Measurements from ENCODE around the gene PAK1. TPM values are rescaled to one million over a fixed set of nuclear protein-coding genes. Genes with fewer than 3 reads are reported as not detected.

The PAK1 gene
- total and polyA plus RNA-seq, 2 of the 8 experiments (the other 6 are each of a cell fraction or from before 2014, with no cell fraction given) = 87.7 to 151 TPM

DNA sequence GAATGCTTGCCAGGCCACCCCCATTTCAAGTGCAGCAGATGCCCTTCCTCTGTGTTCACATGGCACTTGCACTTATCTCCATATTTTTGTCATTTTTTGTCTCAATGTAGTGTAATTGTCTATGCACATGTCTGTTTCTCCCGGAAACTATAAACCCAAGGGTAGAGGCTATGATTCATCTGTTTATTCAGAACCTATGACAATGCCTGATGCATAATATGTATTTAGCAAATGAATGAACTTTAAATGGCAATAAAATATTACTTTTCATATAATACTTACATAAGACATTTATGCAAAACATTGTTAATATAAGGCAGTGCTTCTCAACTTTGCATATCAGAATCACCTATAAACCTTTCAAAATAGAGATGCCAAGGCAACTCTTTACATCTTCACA, 6.7 kb downstream of the PAK1 start:
- Histone ChIP-seq H3K79me1 (ENCODE audit: low read depth, low read length) (no peaks in the 10 kb centered on the region), H3K4me3 (ENCODE audit: extremely low read depth in 1 of 4, insufficient read depth in 2 of 4, low read depth in 3 of 4, low read length in 4 of 4) (no peak overlapping the region), H4K91ac (replicated peaks; ENCODE audit: insufficient read length, low read length) (no peak overlapping the region), H3K23me2 (ENCODE audit: low read depth, low read length) (no peaks in the 10 kb centered on the region; the same call in 1 of the 2 replicates), H2BK120ac (replicated peaks; ENCODE audit: low read depth, low read length) (no peak overlapping the region), H4K5ac (ENCODE audit: insufficient read length, low read depth, low read length) (no peak overlapping the region), H4K8ac (ENCODE audit: extremely low read depth, insufficient read depth, low read length) (no peak overlapping the region), H3K56ac (replicated peaks; ENCODE audit: insufficient read length, low read depth, low read length) (no peak overlapping the region), H2BK15ac (ENCODE audit: low read length) (no peak overlapping the region), H3K36me3 (ENCODE audit: control insufficient read depth in 2 of 4, insufficient read depth in 4 of 4, low read length in 3 of 4) (no peaks in the 10 kb centered on the region), H2BK5ac (ENCODE audit: low read depth, low read length) (no peak overlapping the region; the same call in 1 of the 2 replicates), H3K27me3 (replicated peaks in 1 of 4; ENCODE audit: control insufficient read depth in 3 of 4, extremely low read depth in 1 of 4, insufficient read depth in 3 of 4, low read length in 3 of 4) (no peaks in the 10 kb centered on the region), H3K23ac (ENCODE audit: insufficient read length) (no peak overlapping the region), H3K9me3 (ENCODE audit: insufficient read depth in 2 of 2, low read depth in 1 of 2, low read length in 1 of 2) (no peaks in the 10 kb centered on the region), H3K14ac (ENCODE audit: insufficient read length) (no peak overlapping the region), H3K9ac (replicated peaks in 1 of 4; ENCODE audit: extremely low read depth in 1 of 4, low read depth in 3 of 4, low read length in 3 of 4) (no peak overlapping the region), H2BK20ac (ENCODE audit: low read length) (no peak overlapping the region), H3K4me2 (ENCODE audit: insufficient read depth in 1 of 2, low read depth in 2 of 2, low read length in 2 of 2) (no peak overlapping the region), H2AFZ (ENCODE audit: low read length) (no peak overlapping the region), H3K4me1 (replicated peaks in 1 of 4; ENCODE audit: control insufficient read depth in 3 of 4, insufficient read depth in 4 of 4, low read length in 3 of 4) (peaks cover 9 to 33% (median 18%) of the 10 kb centered on the region in 4 experiments; a peak in 6 of 7 replicates), H2BK12ac (ENCODE audit: low read depth, low read length) (no peak overlapping the region), H4K20me1 (replicated peaks in 1 of 2; ENCODE audit: control insufficient read depth in 1 of 2, insufficient read depth in 2 of 2, low read length in 2 of 2) (no peaks in the 10 kb centered on the region), H3K18ac (ENCODE audit: extremely low read depth, low read length) (no peak overlapping the region), H2AK5ac (ENCODE audit: low read depth, low read length) (no peak overlapping the region), H3K4ac (replicated peaks; ENCODE audit: insufficient read length, low read depth, low read length) (no peak overlapping the region), H3K27ac (ENCODE audit: low read depth, low read length) (no peak overlapping the region), H3K79me2 (ENCODE audit: control insufficient read depth in 1 of 2, insufficient read depth in 2 of 2, low read length in 2 of 2) (peaks cover 7 to 84% of the 10 kb centered on the region in 2 experiments)
- ChIA-PET POLR2A (ENCODE audit: partially characterized antibody) (no interaction called here), CTCF (ENCODE audit: partially characterized antibody) (interaction anchor here (0.9 to 1.0 kb wide), 4 partner anchors 15 to 268 kb away, joined by 3 to 5 read pairs (median 4); no protein-coding TSS in a partner anchor)
- TF ChIP-seq RXRA (IDR thresholded peaks at IDR 0.05; ENCODE audit: insufficient read depth, low read depth, low read length) (no peak), NRF1 (IDR thresholded peaks at IDR 0.05; ENCODE audit: low read depth, low read length) (no peak), TAF7 (optimal IDR thresholded peaks at IDR 0.05; ENCODE audit: borderline replicate concordance, low read depth, low read length) (no peak), SRF (IDR thresholded peaks at IDR 0.05; ENCODE audit: low read depth, low read length) (no peak), BRCA1 (IDR thresholded peaks at IDR 0.05; ENCODE audit: low read depth, low read length) (no peak), CREB1 (IDR thresholded peaks at IDR 0.05) (no peak), TAF1 (IDR thresholded peaks at IDR 0.05; ENCODE audit: low read depth, low read length) (no peak), SUZ12 (IDR thresholded peaks at IDR 0.05; ENCODE audit: low read length) (no peak)
- DNase-seq (ENCODE audit: low read depth in 1 of 2, low spot score in 2 of 2) (no peak), FAIRE-seq (no peak)
- 78% methylated on average over 1 of the region's 1 CpG; no CpG with 5 or more reads in 1 of the 2 experiments for WGBS, 2 experiments (ENCODE audit: extremely low coverage in 1 of 2, insufficient coverage in 1 of 2, insufficient read length in 1 of 2, insufficient replicate concordance in 2 of 2, low coverage in 1 of 2, low lambda C conversion rate in 2 of 2, missing lambda C conversion rate in 1 of 2)
